Astrocyte (in vitro differentiated cells and primary cell): Measurements from ENCODE around the gene PLA2G4D. TPM values are rescaled to one million over a fixed set of nuclear protein-coding genes. Genes with fewer than 3 reads are reported as not detected.

ENCODE experiments used
- DNase-seq: peaks from one replicate; pipeline ENCODE4 v3.0.0-alpha.2; 2010; ENCODE audit warnings: low read depth
- FAIRE-seq: peaks from 2 replicates; lab custom pipeline; 2011; peaks lifted over from hg19 to GRCh38; lab: Jason Lieb, UNC
- H2AFZ ChIP-seq: 2 replicates; pipeline ENCODE4 v1.6.0; 2012; ENCODE audit warnings: low read depth, low read length, inconsistent platforms
- H3K27ac ChIP-seq: 2 replicates; pipeline ENCODE4 v1.5.1; 2011; ENCODE audit warnings: low read depth, low read length, inconsistent platforms
- H3K27me3 ChIP-seq: 2 replicates; pipeline ENCODE4 v1.6.0; 2011; ENCODE audit warnings: low read length, inconsistent platforms; ENCODE audit not compliant: insufficient read depth
- H3K36me3 ChIP-seq: 2 replicates; pipeline ENCODE4 v1.5.1; 2011; ENCODE audit warnings: low read length, inconsistent platforms; ENCODE audit not compliant: insufficient read depth
- H3K4me1 ChIP-seq: 2 replicates; pipeline ENCODE4 v1.5.1; 2011; ENCODE audit warnings: low read length, inconsistent platforms; ENCODE audit not compliant: insufficient read depth
- H3K4me2 ChIP-seq: 2 replicates; pipeline ENCODE4 v1.6.0; 2012; ENCODE audit warnings: low read length, inconsistent platforms
- H3K4me3 ChIP-seq: 2 replicates; pipeline ENCODE4 v1.5.1; 2011; ENCODE audit warnings: low read depth, mild to moderate bottlenecking, low read length, inconsistent platforms; ENCODE audit not compliant: insufficient read depth
- H3K79me2 ChIP-seq: 2 replicates; pipeline ENCODE4 v1.6.0; 2012; ENCODE audit warnings: mild to moderate bottlenecking, low read length, inconsistent platforms; ENCODE audit not compliant: insufficient read depth
- H3K9ac ChIP-seq: 2 replicates; pipeline ENCODE4 v1.6.0; 2012; ENCODE audit warnings: mild to moderate bottlenecking, low read length, inconsistent platforms
- H3K9me3 ChIP-seq: 2 replicates; pipeline ENCODE4 v1.5.1; 2012; ENCODE audit warnings: low read depth, mild to moderate bottlenecking, low read length, inconsistent platforms; ENCODE audit not compliant: insufficient read depth
- H4K20me1 ChIP-seq: 2 replicates; pipeline ENCODE4 v1.6.0; 2012; ENCODE audit warnings: low read length, inconsistent platforms; ENCODE audit not compliant: insufficient read depth
- H3K27ac Mint-ChIP-seq: one replicate; pipeline ENCODE4 v1.8.0; 2021; ENCODE audit warnings: mild to moderate bottlenecking, mixed read lengths; ENCODE audit not compliant: unreplicated experiment
- H3K27me3 Mint-ChIP-seq: one replicate; pipeline ENCODE4 v1.8.0; 2021; ENCODE audit warnings: low read depth, mixed read lengths; ENCODE audit not compliant: unreplicated experiment
- H3K36me3 Mint-ChIP-seq: one replicate; pipeline ENCODE4 v1.8.0; 2021; ENCODE audit warnings: low read depth, mixed read lengths; ENCODE audit not compliant: unreplicated experiment
- H3K4me1 Mint-ChIP-seq: one replicate; pipeline ENCODE4 v1.8.0; 2021; ENCODE audit warnings: low read depth, mixed read lengths; ENCODE audit not compliant: unreplicated experiment
- H3K4me3 Mint-ChIP-seq: one replicate; pipeline ENCODE4 v1.8.0; 2021; ENCODE audit warnings: mild to moderate bottlenecking, moderate library complexity, mixed read lengths; ENCODE audit not compliant: unreplicated experiment
- H3K9me3 Mint-ChIP-seq: one replicate; pipeline ENCODE4 v1.8.0; 2021; ENCODE audit warnings: mild to moderate bottlenecking, mixed read lengths; ENCODE audit not compliant: unreplicated experiment
- EZH2 ChIP-seq: IDR thresholded peaks from 2 replicates; pipeline ENCODE4 v1.6.1; 2012; ENCODE audit warnings: mild to moderate bottlenecking, low read length, inconsistent platforms; ENCODE audit not compliant: insufficient read depth
- total RNA-seq: library from RNA; stranded (reverse); gene quantifications from 2 replicates; pipeline ENCODE4 v1.2.1, GENCODE V29; 2021
- TF ChIP-seq, protein P1 (sequence below): IDR thresholded peaks from 2 replicates; pipeline ENCODE4 v1.5.1; 2011; ENCODE audit warnings: low read depth, mild to moderate bottlenecking, inconsistent platforms, low read length, moderate library complexity; ENCODE audit not compliant: insufficient read depth

Gene PLA2G4D
- total RNA-seq, 1 donor from 2014 or later = not detected

DNA sequence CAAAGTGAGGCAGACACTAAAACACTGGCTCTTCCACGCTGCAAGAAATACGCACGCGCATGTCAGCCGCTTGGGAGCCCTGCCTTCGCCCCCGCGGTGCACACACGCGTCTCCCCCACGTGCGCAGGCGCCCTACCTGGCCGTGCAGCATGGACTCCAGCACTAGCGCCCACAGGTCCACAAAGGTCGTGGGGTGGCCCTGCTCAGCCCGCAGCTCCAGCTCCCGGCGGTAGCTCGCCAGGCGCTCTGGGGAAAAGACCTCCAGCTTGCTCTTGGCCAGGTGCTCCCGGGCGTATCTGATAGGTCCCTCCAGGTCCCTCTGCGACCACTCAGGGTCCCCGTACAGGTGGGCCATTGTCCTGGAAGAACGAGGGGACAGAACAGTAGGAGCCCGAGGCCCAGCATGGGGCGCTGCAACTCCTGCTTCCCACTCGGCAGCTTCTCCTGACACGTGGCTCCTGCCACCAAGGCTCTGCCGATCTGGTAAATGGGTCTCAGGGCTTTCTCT lies 14.9 kb downstream of the PLA2G4D start:
- Mint-ChIP-seq H3K36me3 (peaks cover 1% of the 10 kb centered on the region), H3K27ac (no peak overlapping the region), H3K4me3 (no peak overlapping the region), H3K27me3 (peaks cover 22% of the 10 kb centered on the region), H3K9me3 (peaks cover 3% of the 10 kb centered on the region), H3K4me1 (peaks cover 7% of the 10 kb centered on the region)
- Histone ChIP-seq H2AFZ (no peak overlapping the region), H3K4me2 (no peak overlapping the region), H3K9ac (no peak overlapping the region), H4K20me1 (no peaks in the 10 kb centered on the region), H3K9me3 (no peaks in the 10 kb centered on the region), H3K79me2 (no peaks in the 10 kb centered on the region), H3K27ac (no peak overlapping the region), H3K36me3 (no peaks in the 10 kb centered on the region), H3K4me1 (no peaks in the 10 kb centered on the region), H3K4me3 (no peak overlapping the region), H3K27me3 (peaks cover 28% of the 10 kb centered on the region)
- no peak for TF ChIP-seq EZH2
- TF ChIP-seq, protein P1, sequence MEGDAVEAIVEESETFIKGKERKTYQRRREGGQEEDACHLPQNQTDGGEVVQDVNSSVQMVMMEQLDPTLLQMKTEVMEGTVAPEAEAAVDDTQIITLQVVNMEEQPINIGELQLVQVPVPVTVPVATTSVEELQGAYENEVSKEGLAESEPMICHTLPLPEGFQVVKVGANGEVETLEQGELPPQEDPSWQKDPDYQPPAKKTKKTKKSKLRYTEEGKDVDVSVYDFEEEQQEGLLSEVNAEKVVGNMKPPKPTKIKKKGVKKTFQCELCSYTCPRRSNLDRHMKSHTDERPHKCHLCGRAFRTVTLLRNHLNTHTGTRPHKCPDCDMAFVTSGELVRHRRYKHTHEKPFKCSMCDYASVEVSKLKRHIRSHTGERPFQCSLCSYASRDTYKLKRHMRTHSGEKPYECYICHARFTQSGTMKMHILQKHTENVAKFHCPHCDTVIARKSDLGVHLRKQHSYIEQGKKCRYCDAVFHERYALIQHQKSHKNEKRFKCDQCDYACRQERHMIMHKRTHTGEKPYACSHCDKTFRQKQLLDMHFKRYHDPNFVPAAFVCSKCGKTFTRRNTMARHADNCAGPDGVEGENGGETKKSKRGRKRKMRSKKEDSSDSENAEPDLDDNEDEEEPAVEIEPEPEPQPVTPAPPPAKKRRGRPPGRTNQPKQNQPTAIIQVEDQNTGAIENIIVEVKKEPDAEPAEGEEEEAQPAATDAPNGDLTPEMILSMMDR = no peak
- no peak for FAIRE-seq
- DNase-seq = no peak

DNA sequence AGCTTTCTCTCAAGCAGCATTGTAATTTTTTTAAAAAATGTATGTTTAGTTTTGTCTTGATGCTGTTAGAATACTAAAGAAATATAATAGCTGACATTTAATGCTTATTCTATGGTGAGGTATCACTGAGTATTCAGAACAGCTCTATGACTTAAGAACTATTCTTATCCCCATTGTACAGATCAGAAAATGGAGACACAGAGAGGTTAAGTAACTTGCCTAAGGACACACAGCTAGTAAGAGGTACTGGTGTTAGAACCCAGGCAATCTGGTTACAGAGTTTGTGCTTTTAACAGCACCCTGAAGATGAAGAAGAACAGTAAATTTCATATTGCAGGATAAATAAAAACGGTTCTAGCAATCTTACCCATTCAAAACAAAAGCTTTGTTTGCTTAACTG lies 15.5 kb downstream of the PLA2G4D start:
- Mint-ChIP-seq H3K9me3 (peaks cover 3% of the 10 kb centered on the region), H3K27me3 (peaks cover 22% of the 10 kb centered on the region), H3K27ac (no peak overlapping the region), H3K4me1 (peaks cover 7% of the 10 kb centered on the region), H3K4me3 (no peak overlapping the region), H3K36me3 (peaks cover 1% of the 10 kb centered on the region)
- DNase-seq (no peak), FAIRE-seq (no peak)
- no peaks in the 10 kb centered on the region for H3K36me3 ChIP-seq
- no peak overlapping the region for H3K27ac ChIP-seq
- H3K27me3 ChIP-seq = peaks cover 32% of the 10 kb centered on the region
- no peaks in the 10 kb centered on the region for H3K79me2 ChIP-seq
- H3K9me3 ChIP-seq = no peaks in the 10 kb centered on the region
- TF ChIP-seq, protein P1 = no peak
- no peak for TF ChIP-seq EZH2
- H3K4me1 ChIP-seq = no peaks in the 10 kb centered on the region
- no peaks in the 10 kb centered on the region for H4K20me1 ChIP-seq
- H3K4me3 ChIP-seq = no peak overlapping the region
- no peak overlapping the region for H3K4me2 ChIP-seq
- H2AFZ ChIP-seq = no peak overlapping the region
- no peak overlapping the region for H3K9ac ChIP-seq

DNA sequence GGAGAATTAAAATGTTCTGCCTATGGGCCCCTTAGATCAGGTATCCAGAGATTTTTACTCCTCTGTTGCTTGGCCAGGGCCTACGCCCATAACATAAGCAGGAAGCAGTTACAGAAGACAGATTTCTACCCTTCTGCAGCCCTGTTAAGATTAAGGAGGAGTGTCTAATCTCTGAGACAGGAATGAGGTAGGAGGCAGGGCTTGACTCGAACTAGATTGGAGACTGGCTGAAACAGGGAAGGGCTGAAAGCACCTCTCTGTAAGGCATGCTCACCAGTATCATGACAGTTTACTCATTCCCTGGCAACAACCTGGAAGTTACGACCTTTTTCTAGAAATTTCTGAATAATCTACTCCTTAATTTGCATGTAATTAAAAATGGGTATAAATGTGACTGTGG lies 16.7 kb downstream of the PLA2G4D start:
- no peak overlapping the region for H2AFZ ChIP-seq
- no peak for FAIRE-seq

More for the DNA sequence above, 16.7 kb downstream of the PLA2G4D start:
- no peak overlapping the region for H3K4me3 Mint-ChIP-seq
- H3K36me3 ChIP-seq = no peaks in the 10 kb centered on the region
- TF ChIP-seq, protein P1 = no peak
- no peak for TF ChIP-seq EZH2
- H3K27ac Mint-ChIP-seq = no peak overlapping the region
- peaks cover 1% of the 10 kb centered on the region for H3K36me3 Mint-ChIP-seq
- H3K9me3 ChIP-seq = no peaks in the 10 kb centered on the region
- no peaks in the 10 kb centered on the region for H4K20me1 ChIP-seq
- no peak for DNase-seq
- H3K27me3 ChIP-seq = peaks cover 39% of the 10 kb centered on the region
- peaks cover 3% of the 10 kb centered on the region for H3K9me3 Mint-ChIP-seq
- H3K4me2 ChIP-seq = no peak overlapping the region
- no peaks in the 10 kb centered on the region for H3K79me2 ChIP-seq
- H3K9ac ChIP-seq = no peak overlapping the region
- peaks cover 7% of the 10 kb centered on the region for H3K4me1 Mint-ChIP-seq
- H3K27me3 Mint-ChIP-seq = peaks cover 33% of the 10 kb centered on the region
- no peak overlapping the region for H3K27ac ChIP-seq
- no peaks in the 10 kb centered on the region for H3K4me1 ChIP-seq
- H3K4me3 ChIP-seq = no peak overlapping the region
